Dermis microvascular lymphatic vessel endothelial cell (primary cell): Measurements from ENCODE around the gene RRAS. TPM values are rescaled to one million over a fixed set of nuclear protein-coding genes. Genes with fewer than 3 reads are reported as not detected.

ENCODE experiments used
- DNase-seq, 2 donors: peaks; one replicate each; pipeline versions ENCODE4 v3.0.0 to v3.0.0-alpha.2; 2010; ENCODE audit warnings: low read depth in 2 of 2
- total RNA-seq: library from RNA; depleted of rRNA; stranded (reverse); fragments of >200 nt; gene quantifications from 2 replicates; pipeline ENCODE4 v1.2.1, GENCODE V29; 2014

Gene RRAS
- 23.0 and 31.6 TPM in 2 replicates for total RNA-seq

GRCh38 chr19:49640113-49640898 is at the start of gene RRAS:
Gene RRAS, minus strand, starts transcription at chr19:49640143. Its CDS starts 45 bp downstream, at chr19:49640098.
- peak; percentile 99 to 100 for DNase-seq

- DNase-seq = peak in 1 of 2 donors; percentile 57
These were observed 49.5 kb upstream of the RRAS start, which contains the start of gene ADM5 for GRCh38 chr19:49689133-49690078. Gene ADM5, plus strand, starts transcription at chr19:49689594. Its CDS starts 244 bp downstream, at chr19:49689838.

- DNase-seq = peak in 1 of 2 donors; percentile 33
These were observed 48.7 kb upstream of the RRAS start for GRCh38 chr19:49688531-49689132.

- peak in 1 of 2 donors; percentile 78 for DNase-seq
These were observed 47.8 kb upstream of the RRAS start for GRCh38 chr19:49687566-49688316.

- DNase-seq = no peak
These were observed 47.2 kb upstream of the RRAS start for GRCh38 chr19:49687150-49687549.

- DNase-seq = no peak
These were observed 46.7 kb upstream of the RRAS start for GRCh38 chr19:49686503-49687088.

GRCh38 chr19:49685845-49686332 is 45.9 kb upstream of the RRAS start:
- no peak for DNase-seq

GRCh38 chr19:49684983-49685553 is 45.1 kb upstream of the RRAS start:
- no peak for DNase-seq

- no peak for DNase-seq
These were observed 44.5 kb upstream of the RRAS start for GRCh38 chr19:49684251-49684982.

- DNase-seq = no peak
These were observed 43.9 kb upstream of the RRAS start for GRCh38 chr19:49683814-49684250.

- no peak for DNase-seq
These were observed 42.3 kb upstream of the RRAS start for GRCh38 chr19:49682274-49682673.

- no peak for DNase-seq
These were observed 41.9 kb upstream of the RRAS start for GRCh38 chr19:49681830-49682229.

GRCh38 chr19:49680421-49681351 is 40.7 kb upstream of the RRAS start:
- DNase-seq = peak; percentile 51 to 84

- no peak for DNase-seq
These were observed 39.9 kb upstream of the RRAS start for GRCh38 chr19:49679771-49680413.

GRCh38 chr19:49678985-49679770 is 39.2 kb upstream of the RRAS start:
- DNase-seq = no peak

GRCh38 chr19:49677901-49678674 is 38.1 kb upstream of the RRAS start:
- peak in 1 of 2 donors; percentile 74 for DNase-seq
